Ishikawa (cell line): ENCODE measurements around the gene ANKRD11.
A peak's percentile ranks its signal among the peaks of the same experiment; 100 is the strongest.

Experiments
- CEBPB ChIP-seq: IDR thresholded peaks from 2 replicates; pipeline ENCODE4 v1.6.1; 2012
- CREB1 ChIP-seq: IDR thresholded peaks from 2 replicates; pipeline ENCODE4 v1.6.1; 2012; ENCODE audit warnings: low read depth
- EGR1 ChIP-seq: IDR thresholded peaks from 2 replicates; pipeline ENCODE4 v1.6.1; 2012
- EP300 ChIP-seq: IDR thresholded peaks from 2 replicates; pipeline ENCODE4 v1.6.1; 2012; ENCODE audit warnings: borderline replicate concordance
- FOXM1 ChIP-seq: IDR thresholded peaks from 2 replicates; pipeline ENCODE4 v1.6.1; 2012; ENCODE audit warnings: low read depth, borderline replicate concordance
- NFIC ChIP-seq: IDR thresholded peaks from 2 replicates; pipeline ENCODE4 v1.6.1; 2012
- RAD21 ChIP-seq: IDR thresholded peaks from 2 replicates; pipeline ENCODE4 v1.6.1; 2012; ENCODE audit warnings: low read depth
- REST ChIP-seq: IDR thresholded peaks from 2 replicates; pipeline ENCODE4 v1.6.1; 2012; ENCODE audit warnings: low read depth, mild to moderate bottlenecking
- TAF1 ChIP-seq: IDR thresholded peaks from 2 replicates; pipeline ENCODE4 v1.6.1; 2012; ENCODE audit warnings: low read depth, mild to moderate bottlenecking
- TCF12 ChIP-seq: IDR thresholded peaks from 2 replicates; pipeline ENCODE4 v1.6.1; 2012; ENCODE audit warnings: low read depth
- TEAD4 ChIP-seq: IDR thresholded peaks from 2 replicates; pipeline ENCODE4 v1.6.1; 2012
- USF1 ChIP-seq: IDR thresholded peaks from 2 replicates; pipeline ENCODE4 v1.6.1; 2012
- YY1 ChIP-seq: IDR thresholded peaks from 2 replicates; pipeline ENCODE4 v1.6.1; 2012; ENCODE audit warnings: low read depth
- ZBTB7A ChIP-seq: IDR thresholded peaks from 2 replicates; pipeline ENCODE4 v1.6.1; 2012; ENCODE audit warnings: low read depth
- TF ChIP-seq, protein P1 (sequence below): IDR thresholded peaks from 2 replicates; pipeline ENCODE4 v1.6.1; 2012

ANKRD11 gene

GRCh38 chr16:89502081-89502843 is 11.9 kb upstream of the ANKRD11 start:
- TF ChIP-seq TAF1 = no peak
- peak; percentile 62 for TF ChIP-seq USF1
- peak; percentile 43 for TF ChIP-seq TEAD4

- no peak for TF ChIP-seq RAD21
- no peak for TF ChIP-seq REST
- TF ChIP-seq, protein P1, sequence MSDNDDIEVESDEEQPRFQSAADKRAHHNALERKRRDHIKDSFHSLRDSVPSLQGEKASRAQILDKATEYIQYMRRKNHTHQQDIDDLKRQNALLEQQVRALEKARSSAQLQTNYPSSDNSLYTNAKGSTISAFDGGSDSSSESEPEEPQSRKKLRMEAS = no peak
- TF ChIP-seq TEAD4 = no peak
- TF ChIP-seq ZBTB7A = no peak
- no peak for TF ChIP-seq YY1
- no peak for TF ChIP-seq EGR1
- TF ChIP-seq EP300 = no peak
- no peak for TF ChIP-seq TCF12
- no peak for TF ChIP-seq USF1
- no peak for TF ChIP-seq CREB1
Observed at GRCh38 chr16:89499767-89500166, 9.4 kb upstream of the ANKRD11 start.

DNA sequence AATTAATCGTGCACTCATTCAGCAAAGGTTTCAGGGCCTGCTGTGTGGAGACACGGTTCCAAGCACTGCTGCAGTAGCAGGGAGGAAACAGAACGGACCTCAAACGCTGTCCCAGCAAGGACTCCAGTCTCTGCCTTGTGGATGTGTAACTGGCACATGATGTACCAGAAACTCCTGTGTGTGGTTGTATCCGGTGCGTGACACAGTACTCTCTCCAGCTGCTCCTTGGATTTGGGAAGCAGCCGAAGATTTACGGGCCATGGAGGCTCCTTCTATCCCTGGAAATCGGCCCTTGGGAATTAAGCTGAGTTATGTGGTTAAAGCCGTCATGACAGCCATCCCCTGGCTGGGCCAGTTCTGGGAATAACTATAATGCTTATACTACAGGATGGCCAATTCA is 8.5 kb upstream of the ANKRD11 start:
- TF ChIP-seq EP300 = no peak
- TF ChIP-seq TAF1 = no peak
- no peak for TF ChIP-seq CEBPB
- no peak for TF ChIP-seq NFIC
- TF ChIP-seq CREB1 = no peak
- no peak for TF ChIP-seq FOXM1
- TF ChIP-seq REST = no peak
- TF ChIP-seq TEAD4 = no peak
- TF ChIP-seq EGR1 = no peak

- TF ChIP-seq NFIC (no peak), ZBTB7A (no peak), USF1 (no peak), EP300 (no peak), TAF1 (no peak), TCF12 (no peak), FOXM1 (no peak), CEBPB (no peak), TEAD4 (no peak), EGR1 (no peak), YY1 (no peak), CREB1 (no peak), RAD21 (no peak)
- TF ChIP-seq, protein P1 = no peak
Observed at GRCh38 chr16:89495121-89495520, 4.8 kb upstream of the ANKRD11 start.

- TF ChIP-seq FOXM1 (no peak), RAD21 (no peak), ZBTB7A (no peak), EGR1 (no peak), YY1 (no peak), TAF1 (no peak), CEBPB (no peak), REST (no peak), TCF12 (no peak), TEAD4 (no peak), USF1 (no peak)
Observed at GRCh38 chr16:89493776-89494175, 3.4 kb upstream of the ANKRD11 start.
